Limb (tissue), 2 donors: Measurements from ENCODE around the gene A1BG.
"Not testable (repeated sequence)": the region's sequence is repeated elsewhere in the genome, so short reads cannot be mapped to it uniquely, and the experiment has no call there.

ENCODE experiments used
- DNase-seq, 2 donors: peaks; one replicate each; pipeline ENCODE4 v3.0.0-alpha.2; 2016; ENCODE audit errors: extremely low spot score in 2 of 2

The A1BG gene

GRCh38 chr19:58361900-58362271 is 8.6 kb upstream of the A1BG start:
- no peak for DNase-seq

- no peak for DNase-seq
Observed at GRCh38 chr19:58357481-58358145, 4.3 kb upstream of the A1BG start.

GRCh38 chr19:58356766-58357480 is 3.6 kb upstream of the A1BG start:
- peak in 1 of 2 donors; percentile 51 for DNase-seq

- DNase-seq = no peak
Observed at GRCh38 chr19:58355908-58356765, 2.8 kb upstream of the A1BG start.

DNA sequence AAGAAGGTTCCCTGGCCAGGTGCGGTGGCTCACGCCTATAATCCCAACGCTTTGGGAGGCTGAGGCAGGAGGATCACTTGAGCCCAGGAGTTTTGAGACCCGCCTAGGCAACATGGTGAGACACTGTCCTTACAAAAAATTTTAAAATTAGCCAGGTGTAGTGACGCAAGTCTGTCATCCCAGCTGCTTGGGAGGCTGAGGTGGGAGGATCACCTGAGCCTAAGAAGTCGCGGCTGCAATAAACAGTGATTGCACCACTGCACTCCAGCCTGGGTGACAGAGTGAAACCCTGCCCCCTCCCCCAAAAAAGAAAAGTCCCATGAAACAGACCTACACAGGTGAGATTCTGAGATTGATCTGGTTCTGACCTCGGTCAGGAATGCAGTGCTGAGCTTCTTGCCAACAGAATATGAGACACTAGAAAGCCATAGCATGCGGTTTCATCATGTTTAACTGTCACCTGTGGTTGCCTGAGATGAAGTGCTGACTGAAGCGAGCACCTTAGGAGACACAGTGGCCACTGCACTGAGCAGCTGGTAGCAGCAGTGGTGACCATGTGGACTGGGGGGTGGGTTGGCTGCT is 2.0 kb upstream of the A1BG start:
- DNase-seq = no peak

GRCh38 chr19:58354478-58355030 is 1.3 kb upstream of the A1BG start:
- DNase-seq = no peak

- DNase-seq = no peak
Observed at GRCh38 chr19:58353717-58354477, 605 bp upstream of the A1BG start.

DNA sequence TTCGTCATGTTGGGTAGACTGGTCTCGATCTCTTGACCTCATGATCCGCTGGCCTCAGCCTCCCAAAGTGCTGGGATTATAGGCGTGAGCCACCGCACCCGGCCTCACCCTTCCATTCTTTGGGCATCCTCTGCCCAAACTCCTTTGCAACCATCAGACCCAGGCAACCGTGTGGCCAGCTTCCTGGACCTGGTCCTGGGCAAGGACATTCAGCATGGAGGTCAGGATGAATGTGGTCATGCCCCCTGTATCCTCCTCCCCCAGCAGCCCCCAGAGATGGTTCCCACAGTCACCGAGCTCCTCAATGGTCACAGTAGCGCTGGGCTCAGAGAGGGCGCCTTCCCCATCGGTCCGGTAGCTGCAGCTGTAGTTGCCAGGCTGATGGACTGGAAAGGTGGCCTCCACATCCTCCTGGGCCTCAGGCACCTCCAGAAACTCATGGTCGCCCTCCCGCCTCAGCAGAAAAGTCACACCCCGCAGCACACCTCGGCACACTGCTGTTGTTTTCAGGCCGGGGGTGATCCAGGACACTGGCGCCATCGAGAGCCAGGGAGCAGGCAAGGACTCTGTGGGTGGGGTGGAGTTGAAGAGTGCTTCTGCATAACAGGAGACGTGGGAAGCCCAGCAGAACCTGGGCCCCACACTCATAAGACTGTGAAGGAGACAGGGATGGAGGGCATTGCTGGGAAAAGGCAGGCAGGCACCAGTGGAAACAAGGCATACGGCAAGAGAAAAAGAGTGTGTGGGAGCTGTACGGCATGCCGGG is 1.1 kb downstream of the A1BG start:
- DNase-seq = no peak

GRCh38 chr19:58351558-58351878 is 1.8 kb downstream of the A1BG start:
- no peak for DNase-seq

DNA sequence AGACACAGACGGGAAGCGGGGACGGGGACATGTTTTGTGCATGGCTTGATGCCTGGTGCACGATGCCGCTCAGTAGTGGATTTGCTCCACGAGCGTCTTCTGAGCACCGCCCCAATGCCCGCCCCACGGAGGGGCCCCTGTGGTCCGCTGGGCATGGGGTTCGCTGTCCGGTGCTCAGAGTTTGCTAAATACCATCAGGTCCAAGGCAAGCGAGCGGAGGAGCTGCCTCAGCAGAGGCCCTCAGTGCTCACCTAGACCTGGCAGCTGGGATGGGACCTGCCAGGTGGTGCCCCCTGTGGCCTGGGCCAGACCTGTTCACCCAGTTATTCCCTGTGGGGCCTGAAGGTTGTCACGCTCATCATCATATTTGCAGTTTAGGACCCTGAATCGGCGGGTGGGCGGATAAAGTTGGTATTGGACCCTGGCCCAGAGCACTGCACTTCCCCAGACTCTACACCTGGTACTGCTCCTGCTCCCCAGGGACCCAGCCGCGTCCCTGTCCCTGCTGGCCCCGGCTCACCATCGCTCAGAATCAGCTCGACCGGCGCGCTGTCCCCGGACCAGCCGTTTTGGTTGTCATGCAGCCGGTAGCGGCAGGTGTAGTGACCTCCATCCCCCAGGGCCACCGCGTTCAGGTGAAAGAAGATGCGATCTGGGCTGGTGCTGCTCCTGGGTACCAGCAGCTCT is 2.3 kb downstream of the A1BG start:
- DNase-seq = no peak

DNA sequence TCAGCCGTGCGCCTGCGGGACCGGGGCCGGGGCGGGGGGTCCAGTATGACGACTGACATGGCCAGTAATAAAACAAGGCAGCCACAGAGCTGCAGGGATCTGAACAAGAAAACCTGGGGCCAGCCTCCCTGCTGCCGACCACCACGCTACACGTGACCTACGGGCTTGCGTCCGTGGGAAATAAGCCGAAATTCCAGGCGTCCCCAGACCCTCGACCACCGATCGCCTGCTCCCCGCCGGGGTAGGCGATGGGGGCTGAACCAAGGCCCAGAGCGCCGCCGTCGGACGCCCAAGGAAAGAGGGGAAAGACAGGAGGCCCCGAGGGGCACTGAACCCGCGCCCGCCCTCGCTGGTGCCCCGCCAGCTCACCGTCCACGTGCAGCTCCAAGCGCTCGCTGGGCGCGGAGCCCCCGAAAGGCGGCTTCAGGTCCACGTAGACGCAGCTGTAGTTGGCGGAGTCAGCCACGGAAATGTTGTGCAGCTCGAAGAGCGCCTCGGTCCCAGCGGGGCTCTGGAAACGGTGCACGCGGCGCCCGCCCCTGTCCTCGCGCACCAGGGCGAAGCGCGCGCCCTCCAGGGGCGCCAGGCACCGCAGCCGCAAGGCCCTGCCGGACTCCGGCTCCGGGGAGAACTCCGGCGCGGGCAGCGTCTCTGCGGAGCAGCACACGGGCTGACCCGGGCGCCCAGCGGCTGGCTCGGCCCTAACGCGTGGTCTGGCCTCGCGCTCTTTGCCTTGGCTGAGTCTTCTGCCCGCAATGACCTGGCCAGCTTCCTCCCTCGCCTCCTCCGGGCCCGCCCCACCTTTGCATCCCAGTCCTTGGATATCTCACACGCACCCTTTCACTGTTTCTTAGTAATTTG is 3.1 kb downstream of the A1BG start:
- no peak for DNase-seq

DNA sequence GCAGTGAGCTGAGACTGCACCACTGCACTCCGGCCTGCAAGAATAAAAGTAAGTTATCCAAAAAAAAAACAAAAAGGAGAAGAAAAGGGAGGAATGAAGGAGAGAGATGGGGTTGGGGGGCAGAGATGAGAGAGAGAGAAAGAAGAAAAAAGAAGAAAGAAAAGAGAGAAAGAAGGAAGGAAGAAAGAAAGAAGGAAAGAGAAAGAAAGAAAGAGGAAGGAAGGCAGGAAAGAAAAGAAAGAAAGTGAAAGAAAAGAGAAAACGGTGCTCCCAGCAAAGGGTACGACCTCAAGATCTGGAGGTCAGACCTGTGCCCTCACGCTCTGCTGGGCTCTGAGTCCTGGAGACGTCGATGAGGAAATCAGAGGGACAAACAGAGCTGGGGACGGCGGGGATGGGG is 3.7 kb downstream of the A1BG start:
- DNase-seq = no peak

- DNase-seq = not testable (repeated sequence)
Observed at GRCh38 chr19:58348080-58348479, 5.2 kb downstream of the A1BG start.

GRCh38 chr19:58346961-58347929 is 6.0 kb downstream of the A1BG start:
- peak in 1 of 2 donors; percentile 82 for DNase-seq

DNA sequence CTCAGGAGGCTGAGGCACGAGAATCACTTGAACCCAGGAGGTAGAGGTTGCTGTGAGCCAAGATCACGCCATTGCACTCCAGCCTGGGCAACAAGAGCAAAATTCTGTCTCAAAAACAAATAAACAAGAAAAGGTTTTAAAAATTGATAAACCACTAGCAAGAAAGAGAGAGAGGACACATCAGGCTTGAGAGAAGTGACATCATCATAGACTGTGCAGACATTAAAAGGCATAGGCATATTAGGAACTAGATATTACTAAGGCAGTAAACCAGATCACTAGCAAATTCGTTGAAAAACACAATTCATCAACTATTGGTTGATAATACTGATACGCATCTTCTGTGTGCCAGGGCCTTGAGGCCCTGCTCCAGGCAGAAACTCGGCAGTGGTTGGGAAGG is 7.7 kb downstream of the A1BG start:
- DNase-seq = no peak

GRCh38 chr19:58338825-58339558 is 14.3 kb downstream of the A1BG start:
- DNase-seq = no peak

DNA sequence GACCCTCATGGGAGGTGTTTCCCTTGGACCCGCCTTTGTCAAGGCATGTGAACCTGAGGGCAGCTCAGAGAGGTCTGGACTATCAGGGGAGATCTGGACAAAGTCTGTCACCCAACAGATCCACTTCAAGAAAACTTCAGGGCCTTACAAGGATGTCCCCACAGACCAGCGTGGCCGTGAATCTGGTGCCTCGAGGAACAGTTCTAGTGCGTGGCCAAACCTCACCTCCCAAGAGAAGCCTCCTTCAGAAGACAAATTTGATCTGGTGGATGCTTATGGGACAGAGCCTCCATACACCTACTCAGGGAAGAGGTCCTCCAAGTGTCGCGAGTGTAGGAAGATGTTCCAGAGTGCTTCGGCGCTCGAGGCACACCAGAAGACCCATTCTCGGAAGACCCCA is 15.0 kb downstream of the A1BG start:
- DNase-seq = no peak
